Lower lobe of right lung (tissue), 2 donors: ENCODE measurements around the gene UBAP1L. TPM values are rescaled to one million over a fixed set of nuclear protein-coding genes. Genes with fewer than 3 reads are reported as not detected.
A peak's percentile ranks its signal among the peaks of the same experiment; 100 is the strongest.
"Not testable (repeated sequence)": the region's sequence is repeated elsewhere in the genome, so short reads cannot be mapped to it uniquely, and the experiment has no call there.

Source experiments
- ATAC-seq, 2 donors: fragments of 200-7000 bp; cut with Tn5 transposase; one replicate each; pipeline ENCODE4 v1.9.1; 2020 to 2022; ENCODE audit warnings: mild to moderate bottlenecking in 2 of 2, moderate library complexity in 2 of 2
- DNase-seq: peaks from one replicate; pipeline ENCODE4 v3.0.0-alpha.2; 2020
- H3K27ac ChIP-seq: fragments of 200-600 bp; one replicate; pipeline ENCODE4 v1.8.0; 2022
- H3K27me3 ChIP-seq: fragments of 200-600 bp; one replicate; pipeline ENCODE4 v1.8.0; 2022; ENCODE audit warnings: low read depth
- H3K36me3 ChIP-seq: fragments of 200-600 bp; one replicate; pipeline ENCODE4 v1.8.0; 2022; ENCODE audit warnings: mild to moderate bottlenecking
- H3K4me1 ChIP-seq: fragments of 200-600 bp; one replicate; pipeline ENCODE4 v1.8.0; 2022
- H3K4me3 ChIP-seq: fragments of 200-600 bp; one replicate; pipeline ENCODE4 v1.8.0; 2022; ENCODE audit warnings: mild to moderate bottlenecking
- H3K9me3 ChIP-seq: fragments of 200-600 bp; one replicate; pipeline ENCODE4 v1.8.0; 2022
- intact Hi-C: fragments of 100-400 bp; cut with DNase I; formaldehyde crosslinking; loops from one replicate; pipeline ENCODE4 v1.11.0; 2022
- total RNA-seq: library from RNA; stranded (reverse); fragmentation: NEBNext Ultra II Directional; extraction: Animal tissue kit (Norgen Biotek cat#: 25700); gene quantifications from one replicate; pipeline ENCODE4 v1.2.1, GENCODE V29; 2021
- TF ChIP-seq, protein P1 (sequence below): fragments of 200-600 bp; IDR thresholded peaks from one replicate; pipeline ENCODE4 v1.8.0; 2022; ENCODE audit warnings: antibody characterized with exemption, mild to moderate bottlenecking
- donor health status: DM: no; HTN: yes; CAD: no; lungs with severe emphysema.

UBAP1L gene
- total RNA-seq, 1 donor from 2014 or later: 4.1 TPM

DNA sequence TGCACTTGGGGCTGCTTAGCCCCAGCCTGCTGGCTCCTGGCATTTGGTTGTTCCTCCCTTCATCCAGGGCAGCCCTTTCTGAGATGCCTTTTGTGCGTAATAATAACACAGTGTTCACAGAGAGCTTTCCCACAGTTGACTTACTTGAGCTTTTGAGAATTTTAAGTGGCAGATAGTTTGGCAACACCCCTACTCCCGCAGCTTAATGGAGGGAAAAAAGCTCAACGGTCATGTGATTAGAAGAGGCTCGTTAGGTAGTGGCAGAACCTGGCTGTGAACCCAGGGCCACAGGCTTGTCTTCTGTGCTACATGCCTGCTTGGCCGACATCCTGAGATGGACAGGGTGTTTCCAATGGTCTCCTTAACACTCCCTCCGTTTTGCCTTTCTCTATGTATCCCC is 33.7 kb downstream of the UBAP1L start:
- Histone ChIP-seq H3K9me3 (no peaks in the 10 kb centered on the region), H3K4me1 (peaks cover 62% of the 10 kb centered on the region), H3K36me3 (no peaks in the 10 kb centered on the region), H3K27me3 (peaks cover 18% of the 10 kb centered on the region), H3K27ac (peak overlapping the region; percentile 43), H3K4me3 (no peak overlapping the region)
- DNase-seq (peak; percentile 44), ATAC-seq (peak; percentile 57 to 71)
- intact Hi-C loops: no loop called here
- TF ChIP-seq, protein P1, sequence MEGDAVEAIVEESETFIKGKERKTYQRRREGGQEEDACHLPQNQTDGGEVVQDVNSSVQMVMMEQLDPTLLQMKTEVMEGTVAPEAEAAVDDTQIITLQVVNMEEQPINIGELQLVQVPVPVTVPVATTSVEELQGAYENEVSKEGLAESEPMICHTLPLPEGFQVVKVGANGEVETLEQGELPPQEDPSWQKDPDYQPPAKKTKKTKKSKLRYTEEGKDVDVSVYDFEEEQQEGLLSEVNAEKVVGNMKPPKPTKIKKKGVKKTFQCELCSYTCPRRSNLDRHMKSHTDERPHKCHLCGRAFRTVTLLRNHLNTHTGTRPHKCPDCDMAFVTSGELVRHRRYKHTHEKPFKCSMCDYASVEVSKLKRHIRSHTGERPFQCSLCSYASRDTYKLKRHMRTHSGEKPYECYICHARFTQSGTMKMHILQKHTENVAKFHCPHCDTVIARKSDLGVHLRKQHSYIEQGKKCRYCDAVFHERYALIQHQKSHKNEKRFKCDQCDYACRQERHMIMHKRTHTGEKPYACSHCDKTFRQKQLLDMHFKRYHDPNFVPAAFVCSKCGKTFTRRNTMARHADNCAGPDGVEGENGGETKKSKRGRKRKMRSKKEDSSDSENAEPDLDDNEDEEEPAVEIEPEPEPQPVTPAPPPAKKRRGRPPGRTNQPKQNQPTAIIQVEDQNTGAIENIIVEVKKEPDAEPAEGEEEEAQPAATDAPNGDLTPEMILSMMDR: no peak

DNA sequence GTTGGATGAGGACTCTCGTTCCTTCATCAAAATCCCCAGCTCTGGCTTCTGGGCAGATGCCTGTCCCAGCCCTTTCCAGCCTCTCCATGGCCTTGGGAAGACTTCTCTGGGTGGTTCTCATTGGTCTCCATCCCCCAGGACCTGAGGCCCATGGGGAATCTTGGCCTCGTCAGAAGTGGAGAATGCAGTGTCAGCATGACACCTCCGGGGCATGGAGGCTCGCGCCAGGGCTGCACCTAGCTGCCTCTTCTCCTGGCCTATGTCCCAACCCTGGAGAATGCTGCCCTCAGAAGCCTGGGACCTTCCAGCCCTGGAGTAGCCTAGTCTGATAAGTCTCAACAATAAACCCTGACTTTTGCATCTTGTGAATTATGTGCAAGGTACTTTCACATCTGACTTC is 35.4 kb downstream of the UBAP1L start:
- peaks cover 18% of the 10 kb centered on the region for H3K27me3 ChIP-seq
- DNase-seq (peak; percentile 14), ATAC-seq (no peak)
- no peak overlapping the region for H3K27ac ChIP-seq
- intact Hi-C loops: no loop called here
- no peaks in the 10 kb centered on the region for H3K9me3 ChIP-seq
- TF ChIP-seq, protein P1: no peak
- no peak overlapping the region for H3K4me3 ChIP-seq
- H3K36me3 ChIP-seq: no peaks in the 10 kb centered on the region
- H3K4me1 ChIP-seq: peaks cover 47% of the 10 kb centered on the region

DNA sequence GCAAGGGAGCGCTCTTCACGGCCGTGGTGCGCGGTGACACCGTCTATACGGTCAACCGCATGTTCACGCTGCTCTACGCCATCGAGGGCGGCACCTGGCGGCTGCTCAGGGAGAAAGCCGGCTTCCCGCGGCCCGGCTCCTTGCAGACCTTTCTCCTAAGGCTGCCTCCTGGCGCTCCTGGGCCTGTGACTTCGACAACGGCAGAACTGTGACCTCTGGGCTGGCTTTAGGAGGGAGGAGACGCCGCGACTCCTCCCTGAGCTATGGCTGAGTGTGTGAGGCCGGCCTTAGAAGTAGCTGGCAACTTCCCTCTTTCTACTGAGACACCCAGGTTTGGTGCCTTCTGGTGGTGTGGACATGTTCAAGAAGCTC is 37.0 kb downstream of the UBAP1L start:
- TF ChIP-seq, protein P1: peak; percentile 62
- H3K27me3 ChIP-seq: peaks cover 18% of the 10 kb centered on the region
- no peaks in the 10 kb centered on the region for H3K9me3 ChIP-seq
- H3K27ac ChIP-seq: no peak overlapping the region
- intact Hi-C loops: no loop called here
- DNase-seq: peak; percentile 77
- H3K4me3 ChIP-seq: no peak overlapping the region
- ATAC-seq: peak; percentile 72 to 81
- peaks cover 30% of the 10 kb centered on the region for H3K4me1 ChIP-seq
- no peaks in the 10 kb centered on the region for H3K36me3 ChIP-seq

DNA sequence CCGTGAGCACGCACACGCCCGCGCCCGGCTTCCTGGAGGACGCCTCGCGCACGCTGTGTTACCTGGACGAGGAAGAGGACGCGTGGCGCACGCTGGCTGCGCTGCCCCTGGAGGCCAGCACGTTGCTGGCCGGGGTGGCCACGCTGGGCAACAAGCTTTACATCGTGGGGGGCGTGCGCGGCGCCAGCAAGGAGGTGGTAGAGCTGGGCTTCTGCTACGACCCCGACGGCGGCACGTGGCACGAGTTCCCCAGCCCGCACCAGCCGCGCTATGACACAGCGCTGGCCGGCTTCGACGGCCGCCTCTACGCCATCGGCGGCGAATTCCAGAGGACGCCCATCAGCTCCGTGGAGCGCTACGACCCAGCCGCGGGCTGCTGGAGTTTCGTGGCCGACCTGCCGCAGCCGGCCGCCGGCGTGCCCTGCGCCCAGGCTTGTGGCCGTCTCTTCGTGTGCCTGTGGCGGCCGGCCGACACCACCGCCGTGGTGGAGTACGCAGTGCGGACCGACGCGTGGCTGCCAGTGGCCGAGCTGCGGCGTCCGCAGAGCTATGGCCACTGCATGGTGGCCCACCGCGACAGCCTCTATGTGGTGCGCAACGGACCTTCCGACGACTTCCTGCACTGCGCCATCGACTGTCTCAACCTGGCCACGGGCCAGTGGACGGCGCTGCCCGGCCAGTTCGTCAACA is 37.6 kb downstream of the UBAP1L start:
- ATAC-seq (no peak), DNase-seq (no peak)
- TF ChIP-seq, protein P1: no peak

DNA sequence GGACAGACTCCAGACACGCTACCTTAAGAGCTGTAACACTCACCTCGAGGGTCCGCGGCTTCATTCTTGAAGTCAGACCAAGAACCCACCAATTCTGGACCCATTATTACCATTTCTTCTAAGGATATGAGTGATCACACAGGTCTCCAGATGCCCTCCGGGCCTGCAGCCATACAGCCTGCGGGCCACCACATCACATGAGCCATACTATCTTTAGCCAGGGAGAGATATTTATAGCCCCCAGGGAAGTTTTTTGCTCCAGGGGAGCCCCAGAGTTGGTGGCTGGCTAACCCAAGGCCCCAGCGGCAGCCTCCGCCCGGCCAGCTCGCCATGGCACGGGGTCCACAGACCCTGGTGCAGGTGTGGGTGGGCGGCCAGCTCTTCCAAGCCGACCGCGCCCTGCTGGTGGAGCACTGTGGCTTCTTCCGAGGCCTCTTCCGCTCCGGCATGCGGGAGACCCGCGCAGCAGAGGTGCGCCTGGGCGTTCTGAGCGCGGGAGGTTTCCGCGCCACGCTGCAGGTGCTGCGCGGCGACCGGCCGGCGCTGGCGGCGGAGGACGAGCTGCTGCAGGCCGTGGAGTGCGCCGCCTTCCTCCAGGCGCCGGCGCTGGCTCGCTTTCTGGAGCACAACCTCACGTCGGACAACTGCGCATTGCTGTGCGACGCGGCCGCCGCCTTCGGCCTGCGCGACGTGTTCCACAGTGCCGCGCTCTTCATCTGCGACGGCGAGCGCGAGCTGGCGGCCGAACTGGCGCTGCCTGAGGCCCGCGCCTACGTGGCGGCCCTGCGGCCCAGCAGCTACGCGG is 38.3 kb downstream of the UBAP1L start, which contains the start of gene KBTBD13:
TSS of gene KBTBD13 (plus strand) at position 261 of the 805 bp plus-strand sequence. CDS start at position 331, 70 bp downstream.
- Histone ChIP-seq H3K36me3 (no peaks in the 10 kb centered on the region), H3K27ac (no peak within 1 kb of the TSS), H3K4me3 (no peak within 1 kb of the TSS), H3K4me1 (peaks cover 18% of the 10 kb centered on the region), H3K27me3 (peaks cover 18% of the 10 kb centered on the region), H3K9me3 (no peaks in the 10 kb centered on the region)
- intact Hi-C loops: no loop called here
- ATAC-seq (no peak), DNase-seq (peak; percentile 30)
- TF ChIP-seq, protein P1: no peak

More for the DNA sequence above, 37.6 kb downstream of the UBAP1L start:
- H3K27me3 ChIP-seq: peaks cover 18% of the 10 kb centered on the region
- no peak overlapping the region for H3K27ac ChIP-seq
- H3K4me3 ChIP-seq: no peak overlapping the region
- no peaks in the 10 kb centered on the region for H3K9me3 ChIP-seq
- no peaks in the 10 kb centered on the region for H3K36me3 ChIP-seq
- peaks cover 25% of the 10 kb centered on the region for H3K4me1 ChIP-seq
- intact Hi-C loops: no loop called here

DNA sequence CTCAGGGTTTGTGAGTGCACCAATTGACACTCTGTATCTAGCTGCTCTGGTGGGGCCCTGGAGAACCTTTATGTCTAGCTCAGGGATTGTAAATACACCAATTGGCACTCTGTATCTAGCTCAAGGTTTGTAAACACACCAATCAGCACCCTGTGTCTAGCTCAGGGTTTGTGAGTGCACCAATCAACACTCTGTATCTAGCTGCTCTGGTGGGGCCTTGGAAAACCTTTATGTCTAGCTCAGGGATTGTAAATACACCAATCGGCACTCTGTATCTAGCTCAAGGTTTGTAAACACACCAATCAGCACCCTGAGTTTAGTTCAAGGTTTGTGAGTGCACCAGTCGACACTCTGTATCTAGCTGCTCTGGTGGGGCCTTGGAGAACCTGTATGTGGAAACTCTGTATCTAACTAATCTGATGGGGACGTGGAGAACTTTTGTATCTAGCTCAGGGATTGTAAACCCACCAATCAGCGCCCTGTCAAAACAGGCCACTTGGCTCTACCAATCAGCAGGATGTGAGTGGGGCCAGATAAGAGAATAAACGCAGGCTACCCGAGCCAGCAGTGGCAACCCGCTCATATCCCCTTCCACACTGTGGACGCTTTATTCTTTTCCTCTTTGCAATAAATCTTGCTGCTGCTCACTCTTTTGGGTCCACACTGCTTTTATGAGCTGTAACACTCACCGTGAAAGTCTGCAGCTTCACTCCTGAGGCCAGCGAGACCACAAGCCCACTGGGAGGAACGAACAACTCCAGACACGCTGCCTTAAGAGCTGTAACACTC is 39.2 kb downstream of the UBAP1L start:
- Histone ChIP-seq H3K4me1 (peaks cover 18% of the 10 kb centered on the region), H3K27me3 (peaks cover 18% of the 10 kb centered on the region)
- H3K36me3 ChIP-seq, H3K4me3 ChIP-seq, ATAC-seq, H3K9me3 ChIP-seq, H3K27ac ChIP-seq, intact Hi-C loops, DNase-seq: not testable (repeated sequence)

DNA sequence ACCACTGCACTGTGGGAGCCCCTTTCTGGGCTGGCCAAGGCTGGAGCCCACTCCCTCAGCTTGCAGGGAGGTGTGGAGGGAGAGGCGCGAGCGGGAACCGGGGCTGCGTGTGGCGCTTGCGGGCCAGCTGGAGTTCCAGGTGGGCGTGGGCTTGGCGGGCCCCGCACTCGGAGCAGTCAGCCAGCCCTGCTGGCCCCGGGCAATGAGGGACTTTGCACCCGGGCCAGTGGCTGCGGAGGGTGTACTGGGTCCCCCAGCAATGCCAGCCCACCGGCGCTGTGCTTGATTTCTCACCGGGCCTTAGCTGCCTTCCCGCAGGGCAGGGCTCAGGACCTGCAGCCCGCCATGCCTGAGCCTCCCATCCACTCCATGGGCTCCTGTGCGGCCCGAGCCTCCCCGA is 40.1 kb downstream of the UBAP1L start:
- ATAC-seq, H3K27ac ChIP-seq, H3K4me3 ChIP-seq, H3K9me3 ChIP-seq, H3K36me3 ChIP-seq, intact Hi-C loops: not testable (repeated sequence)
- H3K4me1 ChIP-seq: peaks cover 26% of the 10 kb centered on the region
- peaks cover 18% of the 10 kb centered on the region for H3K27me3 ChIP-seq
- DNase-seq: peak; percentile 18
